Osteocyte (in vitro differentiated cells): ENCODE measurements around the gene EFL1. TPM values are rescaled to one million over a fixed set of nuclear protein-coding genes. Genes with fewer than 3 reads are reported as not detected.
"Not testable (repeated sequence)": the region's sequence is repeated elsewhere in the genome, so short reads cannot be mapped to it uniquely, and the experiment has no call there.

Experiments used
- DNase-seq: peaks from one replicate; pipeline ENCODE4 v3.0.0; 2021; ENCODE audit warnings: mixed read lengths; ENCODE audit not compliant: unreplicated experiment; ENCODE audit errors: extremely low spot score
- H3K27ac Mint-ChIP-seq: one replicate; pipeline ENCODE4 v1.8.0; 2021; ENCODE audit warnings: mild to moderate bottlenecking, mixed read lengths; ENCODE audit not compliant: unreplicated experiment
- H3K27me3 Mint-ChIP-seq: one replicate; pipeline ENCODE4 v1.8.0; 2021; ENCODE audit warnings: mixed read lengths; ENCODE audit not compliant: unreplicated experiment
- H3K36me3 Mint-ChIP-seq: one replicate; pipeline ENCODE4 v1.8.0; 2021; ENCODE audit warnings: mixed read lengths; ENCODE audit not compliant: unreplicated experiment
- H3K4me1 Mint-ChIP-seq: one replicate; pipeline ENCODE4 v1.8.0; 2021; ENCODE audit warnings: mixed read lengths; ENCODE audit not compliant: unreplicated experiment
- H3K4me3 Mint-ChIP-seq: one replicate; pipeline ENCODE4 v1.8.0; 2021; ENCODE audit warnings: mild to moderate bottlenecking, moderate library complexity, mixed read lengths; ENCODE audit not compliant: unreplicated experiment
- H3K9me3 Mint-ChIP-seq: one replicate; pipeline ENCODE4 v1.8.0; 2021; ENCODE audit warnings: mixed read lengths; ENCODE audit not compliant: unreplicated experiment
- total RNA-seq: library from RNA; stranded (reverse); gene quantifications from 2 replicates; pipeline ENCODE4 v1.2.1, GENCODE V29; 2021
- TF ChIP-seq, protein P1 (sequence below): fragments of 200-600 bp; sonication (generic); IDR thresholded peaks from 2 replicates; pipeline ENCODE4 v1.5.0; 2021; ENCODE audit warnings: antibody characterized with exemption, mild to moderate bottlenecking, moderate library complexity

The EFL1 gene
- total RNA-seq, 1 donor from 2014 or later = 17.9 TPM

DNA sequence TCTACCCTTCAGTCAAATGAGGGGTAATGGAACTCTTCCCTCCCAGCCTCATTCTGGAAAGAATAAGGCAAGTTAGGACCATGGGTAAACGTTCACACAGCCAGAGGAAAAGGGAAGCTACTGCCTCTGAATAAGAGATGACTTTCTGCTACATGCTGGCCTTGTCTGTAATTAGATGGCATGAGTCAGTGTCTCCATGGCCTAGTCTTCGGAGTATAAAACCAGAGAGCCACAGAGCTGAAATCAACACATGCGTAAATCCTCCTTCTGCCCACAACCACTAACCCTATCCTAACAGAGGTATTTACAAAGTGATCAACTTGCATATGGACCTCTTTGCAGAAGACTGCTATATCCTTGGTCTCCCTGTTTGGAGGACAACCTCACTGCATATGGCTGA lies 14.3 kb downstream of the EFL1 start:
- not testable (repeated sequence) for H3K27ac Mint-ChIP-seq, H3K4me1 Mint-ChIP-seq, H3K9me3 Mint-ChIP-seq, H3K27me3 Mint-ChIP-seq, DNase-seq, H3K4me3 Mint-ChIP-seq
- peaks cover 24% of the 10 kb centered on the region for H3K36me3 Mint-ChIP-seq

DNA sequence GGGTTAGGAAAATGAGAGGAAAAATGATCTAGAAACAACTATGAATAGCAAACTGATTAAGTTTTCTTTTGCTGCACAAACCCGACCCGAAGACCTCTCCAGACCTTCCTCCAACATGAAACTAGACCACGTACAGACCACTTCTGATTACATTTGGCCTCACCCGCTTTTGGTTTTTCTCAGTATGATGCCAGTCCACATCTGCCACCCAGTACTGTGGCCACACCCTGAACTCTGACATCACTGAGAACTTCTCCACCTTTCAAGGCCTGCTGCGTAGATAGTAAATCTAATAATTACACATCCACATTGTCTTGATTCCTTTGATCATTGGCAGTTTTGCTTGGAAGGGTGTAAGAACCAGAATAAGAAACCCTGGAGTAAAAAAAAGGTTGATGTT lies 16.6 kb downstream of the EFL1 start:
- not testable (repeated sequence) for H3K4me3 Mint-ChIP-seq, H3K9me3 Mint-ChIP-seq, H3K27ac Mint-ChIP-seq, DNase-seq, H3K4me1 Mint-ChIP-seq, H3K27me3 Mint-ChIP-seq
- H3K36me3 Mint-ChIP-seq = peaks cover 18% of the 10 kb centered on the region

DNA sequence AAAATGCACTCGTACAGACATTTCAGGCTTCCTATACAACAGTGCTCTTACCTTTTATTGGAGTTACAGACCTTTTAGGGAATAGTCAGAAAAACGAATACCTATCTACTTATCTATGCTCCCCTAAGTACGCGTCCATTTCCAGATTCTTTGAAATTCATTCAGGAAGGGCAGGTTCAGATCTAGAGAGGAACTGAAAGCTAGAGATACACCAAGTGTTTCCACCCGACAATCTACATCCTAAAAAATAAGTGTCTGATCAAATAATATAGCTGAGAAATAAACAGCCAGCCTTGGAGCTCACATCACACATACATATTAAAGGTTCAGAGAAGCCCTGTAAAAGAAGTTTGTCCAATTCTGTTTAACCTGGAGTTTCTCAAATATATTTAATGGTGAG lies 18.9 kb downstream of the EFL1 start:
- H3K4me3 Mint-ChIP-seq, DNase-seq, H3K27ac Mint-ChIP-seq, H3K9me3 Mint-ChIP-seq, H3K4me1 Mint-ChIP-seq, H3K27me3 Mint-ChIP-seq: not testable (repeated sequence)
- H3K36me3 Mint-ChIP-seq = peaks cover 32% of the 10 kb centered on the region

DNA sequence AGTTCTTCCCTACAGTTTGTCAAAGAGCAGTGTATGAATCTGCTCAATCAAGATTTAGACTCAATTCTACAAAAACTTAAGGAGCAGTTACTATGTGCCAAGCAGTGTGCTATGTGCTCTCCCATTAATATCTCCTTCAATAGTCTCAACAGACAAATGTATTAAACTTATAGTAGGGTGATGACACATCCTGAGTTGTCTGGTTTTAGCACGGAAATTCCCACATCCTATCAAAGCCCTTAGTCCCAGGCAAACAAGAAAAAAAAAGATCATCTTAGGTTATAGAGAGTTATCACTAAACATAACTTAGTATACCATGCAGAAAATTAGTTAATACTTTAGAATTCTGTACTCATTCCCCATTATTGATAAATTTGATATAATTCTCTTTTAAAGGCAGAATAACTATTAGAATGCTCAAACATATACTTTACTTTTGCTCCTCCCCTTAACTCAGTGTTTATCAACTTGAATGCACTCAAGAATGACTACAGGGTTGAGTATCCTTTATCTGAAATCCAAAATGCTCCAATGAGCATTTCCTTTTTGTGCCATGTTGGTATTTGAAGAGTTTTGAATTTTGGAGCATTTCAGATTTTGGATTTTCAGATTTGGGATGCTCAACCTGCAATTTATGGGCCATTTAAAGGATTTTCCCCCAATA lies 20.6 kb downstream of the EFL1 start:
- not testable (repeated sequence) for H3K27ac Mint-ChIP-seq, H3K4me3 Mint-ChIP-seq, H3K27me3 Mint-ChIP-seq, H3K4me1 Mint-ChIP-seq, H3K9me3 Mint-ChIP-seq, DNase-seq
- peaks cover 32% of the 10 kb centered on the region for H3K36me3 Mint-ChIP-seq

DNA sequence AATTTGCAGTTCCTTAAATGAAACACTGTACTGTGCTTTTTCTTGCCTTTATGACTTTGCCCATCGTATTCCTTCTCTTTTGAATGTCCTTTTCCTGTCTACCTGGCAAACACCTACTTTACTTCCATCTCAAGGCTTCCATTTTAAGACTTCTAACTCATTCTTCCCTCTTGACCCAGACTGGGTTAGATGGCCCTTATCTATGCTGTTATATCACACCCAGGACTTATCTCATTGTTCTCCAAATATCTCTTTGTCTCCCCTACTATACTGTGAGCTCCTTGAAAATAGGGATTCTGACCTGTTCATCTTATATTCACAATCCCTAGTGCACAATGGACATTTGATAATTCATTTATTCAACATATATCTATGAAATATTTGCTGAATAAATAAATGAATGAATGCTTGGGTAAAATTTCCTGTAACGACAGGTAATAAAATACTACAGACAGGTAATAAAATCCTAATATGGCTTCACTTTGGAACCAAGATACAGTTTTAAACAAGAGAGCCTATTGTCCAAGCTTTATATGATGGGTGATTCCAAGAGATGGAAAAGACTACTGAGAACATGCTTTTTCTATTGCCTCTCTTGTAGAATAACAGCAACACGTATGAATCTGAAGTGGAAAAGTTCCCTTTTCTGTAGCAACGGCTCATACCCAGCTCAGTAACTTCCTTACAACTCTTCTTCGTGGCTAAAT lies 22.7 kb downstream of the EFL1 start:
- no peak for DNase-seq
- Mint-ChIP-seq H3K4me1 (peaks cover 3% of the 10 kb centered on the region), H3K27me3 (no peaks in the 10 kb centered on the region), H3K36me3 (peaks cover 31% of the 10 kb centered on the region), H3K27ac (no peak overlapping the region), H3K9me3 (no peaks in the 10 kb centered on the region), H3K4me3 (no peak overlapping the region)
- TF ChIP-seq, protein P1, sequence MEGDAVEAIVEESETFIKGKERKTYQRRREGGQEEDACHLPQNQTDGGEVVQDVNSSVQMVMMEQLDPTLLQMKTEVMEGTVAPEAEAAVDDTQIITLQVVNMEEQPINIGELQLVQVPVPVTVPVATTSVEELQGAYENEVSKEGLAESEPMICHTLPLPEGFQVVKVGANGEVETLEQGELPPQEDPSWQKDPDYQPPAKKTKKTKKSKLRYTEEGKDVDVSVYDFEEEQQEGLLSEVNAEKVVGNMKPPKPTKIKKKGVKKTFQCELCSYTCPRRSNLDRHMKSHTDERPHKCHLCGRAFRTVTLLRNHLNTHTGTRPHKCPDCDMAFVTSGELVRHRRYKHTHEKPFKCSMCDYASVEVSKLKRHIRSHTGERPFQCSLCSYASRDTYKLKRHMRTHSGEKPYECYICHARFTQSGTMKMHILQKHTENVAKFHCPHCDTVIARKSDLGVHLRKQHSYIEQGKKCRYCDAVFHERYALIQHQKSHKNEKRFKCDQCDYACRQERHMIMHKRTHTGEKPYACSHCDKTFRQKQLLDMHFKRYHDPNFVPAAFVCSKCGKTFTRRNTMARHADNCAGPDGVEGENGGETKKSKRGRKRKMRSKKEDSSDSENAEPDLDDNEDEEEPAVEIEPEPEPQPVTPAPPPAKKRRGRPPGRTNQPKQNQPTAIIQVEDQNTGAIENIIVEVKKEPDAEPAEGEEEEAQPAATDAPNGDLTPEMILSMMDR = no peak

DNA sequence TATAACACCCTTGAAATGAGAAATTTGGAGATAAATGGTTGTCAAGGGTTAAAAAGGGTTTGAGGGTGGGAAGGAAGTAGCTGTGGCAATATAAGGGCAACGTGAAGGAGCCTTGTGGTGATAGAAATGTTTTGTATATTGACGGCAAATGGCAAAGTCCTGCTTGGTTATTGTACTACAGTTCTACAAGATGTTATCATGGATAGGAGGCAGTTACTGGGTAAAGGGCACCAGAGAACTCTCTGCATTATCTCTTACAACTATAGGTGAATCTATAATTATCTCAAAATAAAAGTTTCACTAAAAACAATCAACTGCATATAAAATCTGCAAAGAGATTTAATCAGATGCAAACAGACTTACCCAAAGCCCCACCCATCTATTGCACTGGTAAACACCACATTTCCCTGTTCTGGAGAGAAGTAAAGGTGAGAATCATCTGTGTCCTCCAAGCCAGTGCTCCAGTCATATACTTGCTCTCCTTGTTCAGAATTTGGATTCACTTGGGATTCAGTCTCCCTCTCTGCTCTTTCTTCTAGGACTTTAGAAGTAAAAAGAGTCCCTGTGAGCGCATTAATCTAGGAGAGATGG lies 24.5 kb downstream of the EFL1 start:
- not testable (repeated sequence) for DNase-seq, H3K27ac Mint-ChIP-seq, H3K4me3 Mint-ChIP-seq, H3K9me3 Mint-ChIP-seq, H3K4me1 Mint-ChIP-seq, H3K27me3 Mint-ChIP-seq
- H3K36me3 Mint-ChIP-seq = peaks cover 26% of the 10 kb centered on the region

DNA sequence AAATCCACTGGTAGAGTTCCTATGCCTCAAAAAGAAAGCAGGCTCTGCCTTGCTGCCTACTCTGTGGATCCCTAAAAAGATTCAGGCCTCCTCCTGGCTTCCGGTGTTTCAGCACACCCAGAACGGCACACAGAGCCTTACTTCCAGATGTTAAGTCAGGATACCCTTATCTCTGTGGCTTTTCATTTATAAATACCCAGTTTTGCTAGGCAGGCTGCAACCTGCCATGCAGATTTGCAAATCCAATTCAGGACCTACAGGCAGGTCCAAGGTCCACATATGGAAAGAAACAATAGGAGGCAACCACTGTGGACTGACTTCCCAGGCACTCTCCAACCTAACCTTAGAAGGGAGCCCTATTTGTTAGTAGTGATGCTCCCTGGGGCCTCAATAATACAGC lies 30.7 kb downstream of the EFL1 start:
- H3K36me3 Mint-ChIP-seq = peaks cover 25% of the 10 kb centered on the region
- H3K27ac Mint-ChIP-seq = no peak overlapping the region
- H3K9me3 Mint-ChIP-seq = no peaks in the 10 kb centered on the region
- TF ChIP-seq, protein P1 = no peak
- no peaks in the 10 kb centered on the region for H3K27me3 Mint-ChIP-seq
- H3K4me3 Mint-ChIP-seq = no peak overlapping the region
- H3K4me1 Mint-ChIP-seq = peaks cover 2% of the 10 kb centered on the region
- no peak for DNase-seq
